Measurements from ENCODE around the gene BOLA1. TPM values are rescaled to one million over a fixed set of nuclear protein-coding genes. Genes with fewer than 3 reads are reported as not detected.
"Not testable (repeated sequence)": the region's sequence is repeated elsewhere in the genome, so short reads cannot be mapped to it uniquely, and the experiment has no call there.

Gene BOLA1
- total RNA-seq, 1 experiment from 2014 or later = 23.5 TPM

- peak; percentile 100 for DNase-seq (ENCODE audit: low spot score)
These were observed 12.8 kb upstream of the BOLA1 start for GRCh38 chr1:149886396-149887195.

GRCh38 chr1:149887196-149887455 lies 12.2 kb upstream of the BOLA1 start:
- not testable (repeated sequence) for DNase-seq (ENCODE audit: low spot score)

- peak; percentile 100 for DNase-seq (ENCODE audit: low spot score)
These were observed 11.7 kb upstream of the BOLA1 start for GRCh38 chr1:149887456-149888246.

GRCh38 chr1:149888247-149888998 lies 10.9 kb upstream of the BOLA1 start:
- peak; percentile 93 for DNase-seq (ENCODE audit: low spot score)

GRCh38 chr1:149888999-149889289 lies 10.4 kb upstream of the BOLA1 start:
- DNase-seq (ENCODE audit: low spot score) = peak; percentile 49

DNA sequence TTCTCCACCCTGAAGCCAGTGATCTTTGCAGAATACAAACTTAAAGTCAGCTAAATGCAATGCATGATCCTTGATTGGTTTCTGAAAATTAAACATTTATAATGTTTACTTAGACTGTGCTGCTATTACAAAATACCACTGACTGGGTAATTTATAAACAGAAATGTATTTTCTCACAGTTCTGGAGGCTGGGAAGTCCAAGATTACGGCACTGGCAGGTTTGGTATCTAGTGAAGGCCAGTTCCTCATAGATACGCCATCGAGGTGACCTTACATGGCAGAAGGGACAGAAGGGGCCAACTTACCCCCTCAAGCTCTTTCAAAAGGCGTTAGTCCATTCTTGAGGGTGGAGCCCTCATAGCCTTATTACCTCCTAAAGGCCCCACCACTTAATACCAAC lies 2.8 kb upstream of the BOLA1 start:
- no peak for DNase-seq (ENCODE audit: low spot score)

DNA sequence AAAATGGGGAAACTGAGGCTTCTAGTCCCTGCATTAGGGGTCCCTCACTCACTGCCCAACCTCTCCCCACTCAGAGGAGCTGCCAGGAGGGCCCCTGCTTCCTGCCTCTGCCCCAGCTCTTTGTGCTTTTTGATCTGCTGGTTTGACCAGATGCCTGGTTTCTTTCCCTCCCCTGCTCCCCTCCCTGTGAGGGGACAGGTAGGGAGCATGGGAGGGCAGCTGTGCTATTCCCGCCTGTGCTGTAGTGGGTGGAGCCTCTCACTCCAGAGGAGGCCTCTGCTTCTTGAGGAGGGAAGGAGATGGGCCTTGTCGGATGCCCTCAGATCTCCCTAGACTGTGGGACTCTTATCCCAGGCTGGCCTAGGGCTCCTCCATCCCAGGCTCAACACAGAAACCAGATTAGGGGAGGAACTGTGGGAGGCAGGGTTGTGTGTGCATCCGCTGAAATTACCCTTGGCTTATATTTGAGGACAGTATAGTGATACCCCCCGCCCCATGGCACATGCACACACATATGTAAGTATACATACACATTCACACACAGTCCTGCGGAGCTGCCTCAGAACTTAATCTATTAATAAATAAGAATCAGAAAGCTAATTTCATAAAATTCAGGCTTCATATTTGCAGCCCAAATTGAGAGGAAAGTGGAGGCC lies 4.6 kb downstream of the BOLA1 start:
- DNase-seq (ENCODE audit: low spot score) = no peak

- DNase-seq (ENCODE audit: low spot score) = no peak
These were observed 7.3 kb downstream of the BOLA1 start for GRCh38 chr1:149906570-149907075.

GRCh38 chr1:149914545-149914944 lies 15.2 kb downstream of the BOLA1 start:
- DNase-seq (ENCODE audit: low spot score) = no peak

DNA sequence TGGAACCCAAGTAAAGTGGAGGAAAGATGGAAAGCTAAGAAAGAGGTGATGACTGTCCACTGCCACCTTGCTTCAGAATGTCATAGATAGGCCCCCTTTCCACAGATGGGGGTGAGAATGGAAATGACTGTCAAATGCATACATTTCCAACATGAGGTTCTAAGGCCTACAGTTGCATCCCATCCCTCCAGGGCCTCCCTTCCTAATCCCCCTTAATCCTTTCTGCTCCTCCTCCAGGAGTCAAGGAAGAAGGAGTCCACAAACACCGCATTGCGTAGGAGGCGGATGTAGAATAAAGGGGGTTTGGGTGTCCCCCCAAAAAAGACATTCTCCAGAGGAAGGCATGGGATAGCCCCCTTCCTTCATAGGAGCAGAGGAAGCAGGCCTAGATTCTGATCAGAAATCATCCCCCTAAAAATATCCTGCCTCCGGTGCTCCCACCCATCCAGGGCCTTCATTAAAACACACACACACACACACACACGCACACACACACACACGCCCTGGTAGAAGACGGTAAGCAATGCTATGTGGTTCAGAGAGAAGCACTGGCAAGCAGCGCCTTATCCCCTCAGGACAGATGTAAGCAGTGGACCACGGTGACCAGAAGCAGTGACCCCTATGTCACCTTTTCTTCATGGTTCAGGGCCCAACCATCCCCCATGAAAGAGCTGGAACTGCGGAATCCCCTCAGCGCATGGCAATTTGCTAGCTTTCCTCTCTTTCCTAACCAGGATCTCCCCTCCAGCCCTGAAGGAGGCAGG lies 16.2 kb downstream of the BOLA1 start:
- no peak for DNase-seq (ENCODE audit: low spot score)

DNA sequence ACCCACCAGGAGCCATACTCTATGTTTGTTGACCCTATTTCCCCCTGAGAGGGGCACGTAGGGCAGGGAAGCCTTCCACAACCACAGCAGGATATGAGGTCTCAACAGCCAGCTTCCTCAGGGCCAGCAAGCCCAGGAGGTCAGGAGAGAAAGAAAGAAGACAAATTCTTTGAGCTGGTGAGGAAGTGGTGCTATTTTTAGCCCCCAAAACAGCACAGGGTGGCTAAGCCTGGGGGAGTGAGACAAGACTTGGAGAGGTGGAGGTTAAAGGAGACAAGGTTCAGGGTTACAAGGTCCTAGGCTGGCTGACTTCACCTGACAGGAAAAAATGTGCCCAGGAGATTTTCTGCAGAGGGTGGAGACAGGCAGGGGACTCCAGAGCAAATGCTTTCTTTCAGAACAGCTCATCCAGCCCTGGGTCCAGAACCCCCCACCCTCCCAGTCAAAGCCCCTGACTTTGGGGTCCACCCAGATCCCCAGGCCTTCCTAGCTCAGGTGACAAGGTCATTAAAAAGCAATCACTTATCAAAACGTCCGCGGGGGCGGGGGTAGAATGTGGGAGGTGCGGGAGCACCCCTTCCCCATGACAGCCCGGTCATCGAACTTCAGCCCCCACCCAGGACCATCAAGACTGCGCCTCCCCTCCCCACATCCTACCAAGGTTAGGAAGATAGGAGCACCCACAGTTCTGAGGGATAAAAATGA lies 17.0 kb downstream of the BOLA1 start:
- DNase-seq (ENCODE audit: low spot score) = no peak

DNA sequence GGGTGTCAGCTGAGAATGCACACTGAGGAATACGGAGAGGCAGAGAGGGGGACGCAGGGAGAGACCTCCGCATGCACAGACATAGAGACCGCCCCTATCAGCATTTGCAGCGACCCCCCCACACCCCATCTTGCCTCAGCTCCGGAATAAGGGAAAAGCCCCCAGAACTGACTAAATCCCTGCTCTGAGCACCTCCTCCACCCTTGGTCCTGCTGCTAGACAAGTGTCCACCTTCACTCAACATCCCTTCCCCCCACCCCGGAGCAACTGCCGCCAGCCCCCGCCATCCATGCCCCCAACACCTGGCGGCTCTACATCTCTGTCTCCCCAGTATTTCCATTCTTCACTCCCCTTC lies 17.5 kb downstream of the BOLA1 start:
- DNase-seq (ENCODE audit: low spot score) = no peak

- peak; percentile 66 for DNase-seq (ENCODE audit: low spot score)
These were observed 18.3 kb downstream of the BOLA1 start, which contains the start of gene SV2A for GRCh38 chr1:149917571-149918144. TSS of gene SV2A (minus strand) at chr1:149917844. CDS start at chr1:149913840, 4,004 bp downstream.

GRCh38 chr1:149923626-149924025 lies 24.3 kb downstream of the BOLA1 start:
- DNase-seq (ENCODE audit: low spot score) = no peak

- no peak for DNase-seq (ENCODE audit: low spot score)
These were observed 26.0 kb downstream of the BOLA1 start for GRCh38 chr1:149925345-149925744.

DNA sequence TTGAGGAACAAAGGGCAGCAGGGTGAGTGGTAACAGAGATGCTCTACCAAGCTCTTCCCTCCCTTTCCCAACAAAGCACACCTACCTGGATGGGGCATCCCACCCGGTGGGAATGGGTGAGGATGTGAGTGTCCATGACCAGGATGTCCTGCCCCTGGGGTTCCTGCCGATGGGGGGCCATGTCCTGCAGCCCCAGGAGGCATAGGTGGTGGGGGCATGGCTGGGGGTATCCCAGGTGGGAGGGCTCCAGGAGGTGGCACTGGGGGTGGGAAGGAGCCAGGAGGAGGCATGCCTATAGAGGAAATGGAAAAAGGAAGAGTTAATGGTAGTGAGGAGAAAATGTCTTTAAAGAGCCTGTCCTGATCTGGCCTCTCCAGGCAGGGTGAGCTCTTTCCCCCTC lies 26.4 kb downstream of the BOLA1 start:
- no peak for DNase-seq (ENCODE audit: low spot score)

GRCh38 chr1:149926296-149926695 lies 26.9 kb downstream of the BOLA1 start:
- DNase-seq (ENCODE audit: low spot score) = no peak

- DNase-seq (ENCODE audit: low spot score) = peak; percentile 22
These were observed 27.7 kb downstream of the BOLA1 start for GRCh38 chr1:149927056-149927562.

DNA sequence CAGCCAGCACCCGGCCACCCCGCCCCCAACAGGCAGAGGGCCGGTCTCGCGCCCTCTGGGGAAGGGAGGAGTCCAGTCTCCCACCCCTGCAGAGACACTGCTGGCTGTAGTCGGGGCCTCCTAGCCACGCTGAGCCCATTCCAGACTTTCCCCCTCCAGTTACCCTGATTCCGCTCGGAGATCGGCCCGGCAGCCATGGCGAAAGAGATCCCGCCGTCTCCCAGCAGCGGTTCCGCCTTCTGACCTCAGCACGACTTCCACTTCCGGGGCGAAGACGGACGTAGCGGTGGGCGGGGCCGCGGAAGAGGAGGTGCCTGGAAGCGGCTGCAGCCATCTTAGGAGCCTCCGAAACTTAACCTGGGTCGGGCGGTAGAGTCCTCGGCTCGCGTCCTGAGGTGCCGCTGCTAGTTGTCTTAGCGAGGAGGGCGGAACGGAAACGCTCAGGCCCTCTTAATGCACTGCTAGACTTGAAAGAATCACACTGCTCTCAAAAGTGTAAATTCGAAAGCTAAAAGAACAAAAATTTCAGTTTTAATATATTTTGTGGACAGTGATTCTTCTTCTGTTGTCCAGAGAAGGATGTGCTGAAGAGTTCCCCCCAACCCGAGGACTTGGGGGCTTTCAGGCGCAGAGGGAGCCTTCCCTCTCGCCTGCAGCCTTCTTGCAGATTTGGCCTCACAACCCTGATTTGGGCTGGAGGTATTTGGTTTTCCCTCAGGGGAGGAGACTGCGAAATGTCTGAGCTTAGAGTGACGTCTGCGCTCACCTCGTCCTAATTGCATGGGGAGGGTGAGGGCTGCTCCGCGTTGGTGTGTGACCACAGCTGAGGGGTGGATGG lies 28.4 kb downstream of the BOLA1 start, which contains the start of gene SF3B4:
SF3B4 (minus strand) TSS at position 241 of the 838 bp plus-strand sequence; CDS start at position 197, 44 bp downstream.
- DNase-seq (ENCODE audit: low spot score) = peak; percentile 94
